ENCODE measurements around the gene NOC2L. TPM values are rescaled to one million over a fixed set of nuclear protein-coding genes. Genes with fewer than 3 reads are reported as not detected.

The NOC2L gene
- total and polyA plus RNA-seq, 2 donors from 2014 or later: 42.4 to 65.5 TPM

DNA sequence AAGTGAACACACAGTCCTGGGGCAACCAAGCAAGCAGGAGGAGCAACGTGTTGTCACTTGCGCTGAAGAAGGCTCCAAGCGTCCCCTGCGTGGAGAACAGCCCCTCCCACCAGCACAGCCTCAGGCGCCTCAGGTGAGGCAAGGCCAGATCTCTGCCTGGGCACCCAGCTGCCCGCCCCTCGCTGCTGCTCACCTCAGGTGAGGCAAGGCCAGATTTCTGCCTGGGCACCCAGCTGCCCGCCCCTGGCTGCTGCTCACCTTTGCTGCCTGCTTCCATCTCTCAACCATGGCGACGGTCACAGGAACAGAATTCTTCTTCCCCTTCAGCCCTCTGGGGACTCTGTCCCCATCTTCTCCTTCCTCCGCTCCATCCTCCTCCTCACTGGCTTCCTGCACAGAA, 2.4 kb downstream of the NOC2L start:
- DNase-seq: no peak
- H3K4me1 ChIP-seq (ENCODE audit: control insufficient read depth in 2 of 3, insufficient read depth in 2 of 3, low read depth in 1 of 3, low read length in 3 of 3): peaks cover 0 to 8% (median 3%) of the 10 kb centered on the region in 3 donors
- no peak overlapping the region for H3K9ac ChIP-seq (ENCODE audit: low read length in 3 of 3)
- no peak overlapping the region for H3K4me3 ChIP-seq (ENCODE audit: low read length in 3 of 3)
- no peaks in the 10 kb centered on the region for H3K9me3 ChIP-seq (ENCODE audit: control insufficient read depth in 2 of 3, insufficient read depth in 1 of 3, low read length in 3 of 3)
- no peak for FAIRE-seq
- intact Hi-C loops (cut with DNase I): no loop called here
- no peaks in the 10 kb centered on the region for H3K27me3 ChIP-seq (ENCODE audit: control insufficient read depth, insufficient read depth, low read length)
- peaks cover 0 to 23% (median 9%) of the 10 kb centered on the region in 3 donors for H3K36me3 ChIP-seq (ENCODE audit: control insufficient read depth in 2 of 3, insufficient read depth in 3 of 3, low read length in 3 of 3)
- TF ChIP-seq, protein P1, sequence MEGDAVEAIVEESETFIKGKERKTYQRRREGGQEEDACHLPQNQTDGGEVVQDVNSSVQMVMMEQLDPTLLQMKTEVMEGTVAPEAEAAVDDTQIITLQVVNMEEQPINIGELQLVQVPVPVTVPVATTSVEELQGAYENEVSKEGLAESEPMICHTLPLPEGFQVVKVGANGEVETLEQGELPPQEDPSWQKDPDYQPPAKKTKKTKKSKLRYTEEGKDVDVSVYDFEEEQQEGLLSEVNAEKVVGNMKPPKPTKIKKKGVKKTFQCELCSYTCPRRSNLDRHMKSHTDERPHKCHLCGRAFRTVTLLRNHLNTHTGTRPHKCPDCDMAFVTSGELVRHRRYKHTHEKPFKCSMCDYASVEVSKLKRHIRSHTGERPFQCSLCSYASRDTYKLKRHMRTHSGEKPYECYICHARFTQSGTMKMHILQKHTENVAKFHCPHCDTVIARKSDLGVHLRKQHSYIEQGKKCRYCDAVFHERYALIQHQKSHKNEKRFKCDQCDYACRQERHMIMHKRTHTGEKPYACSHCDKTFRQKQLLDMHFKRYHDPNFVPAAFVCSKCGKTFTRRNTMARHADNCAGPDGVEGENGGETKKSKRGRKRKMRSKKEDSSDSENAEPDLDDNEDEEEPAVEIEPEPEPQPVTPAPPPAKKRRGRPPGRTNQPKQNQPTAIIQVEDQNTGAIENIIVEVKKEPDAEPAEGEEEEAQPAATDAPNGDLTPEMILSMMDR (IDR thresholded peaks at IDR 0.05; ENCODE audit: borderline replicate concordance, extremely low read depth, insufficient read depth): no peak
- H3K27ac ChIP-seq (ENCODE audit: low read depth in 2 of 2, low read length in 2 of 2): no peak overlapping the region

DNA sequence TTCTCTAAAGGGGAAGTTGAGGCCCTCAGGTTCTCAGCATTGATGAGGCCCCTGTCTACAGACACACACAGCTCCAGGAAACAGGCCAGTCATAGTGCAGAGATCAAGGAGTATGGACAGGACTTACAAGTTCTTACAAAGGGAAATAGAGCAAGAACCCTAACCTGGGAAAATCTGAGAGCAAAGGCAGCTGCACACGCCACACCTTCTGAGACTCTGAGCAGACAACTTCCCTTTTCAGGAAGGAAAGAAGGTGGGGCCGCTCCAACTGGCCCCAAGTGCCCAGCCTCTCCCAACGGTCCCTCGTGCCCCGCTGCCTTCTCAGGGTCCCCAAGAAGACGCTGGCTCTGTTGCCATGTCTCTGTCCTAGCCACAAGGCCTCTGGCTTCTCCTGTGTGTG, 3.6 kb downstream of the NOC2L start:
- TF ChIP-seq, protein P1 (IDR thresholded peaks at IDR 0.05; ENCODE audit: borderline replicate concordance, extremely low read depth, insufficient read depth): no peak
- Histone ChIP-seq H3K4me3 (ENCODE audit: low read length in 3 of 3) (no peak overlapping the region), H3K36me3 (ENCODE audit: control insufficient read depth in 2 of 3, insufficient read depth in 3 of 3, low read length in 3 of 3) (peaks cover 1 to 29% (median 12%) of the 10 kb centered on the region in 3 donors), H3K4me1 (ENCODE audit: control insufficient read depth in 2 of 3, insufficient read depth in 2 of 3, low read depth in 1 of 3, low read length in 3 of 3) (peaks cover 0 to 8% (median 3%) of the 10 kb centered on the region in 3 donors), H3K27me3 (ENCODE audit: control insufficient read depth, insufficient read depth, low read length) (no peaks in the 10 kb centered on the region), H3K9me3 (ENCODE audit: control insufficient read depth in 2 of 3, insufficient read depth in 1 of 3, low read length in 3 of 3) (no peaks in the 10 kb centered on the region), H3K27ac (ENCODE audit: low read depth in 2 of 2, low read length in 2 of 2) (no peak overlapping the region), H3K9ac (ENCODE audit: low read length in 3 of 3) (no peak overlapping the region)
- DNase-seq (no peak), FAIRE-seq (no peak)
- intact Hi-C loops (cut with DNase I): no loop called here

DNA sequence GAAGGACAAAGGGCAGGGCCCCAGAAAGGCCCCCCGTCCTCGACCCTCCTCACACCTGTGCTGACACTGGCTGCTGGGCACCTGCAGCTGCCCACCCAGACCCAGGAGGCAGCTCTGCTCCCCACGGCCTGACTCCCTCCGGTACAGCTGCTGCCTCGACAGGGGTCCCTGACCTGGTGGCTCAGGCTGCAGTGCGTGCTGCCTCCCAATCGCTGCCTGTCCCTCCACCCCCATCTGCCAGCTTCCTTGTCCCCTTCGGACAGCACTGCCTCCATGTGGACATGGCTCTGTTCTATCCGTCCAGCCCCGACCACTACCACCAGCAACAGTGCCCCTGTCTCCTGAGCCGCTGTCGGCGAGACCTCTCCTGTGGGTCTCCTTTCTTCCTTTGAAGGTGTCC, 4.1 kb downstream of the NOC2L start:
- Histone ChIP-seq H3K36me3 (ENCODE audit: control insufficient read depth in 2 of 3, insufficient read depth in 3 of 3, low read length in 3 of 3) (peaks cover 7 to 34% (median 18%) of the 10 kb centered on the region in 3 donors), H3K4me1 (ENCODE audit: control insufficient read depth in 2 of 3, insufficient read depth in 2 of 3, low read depth in 1 of 3, low read length in 3 of 3) (peaks cover 0 to 8% (median 3%) of the 10 kb centered on the region in 3 donors), H3K9me3 (ENCODE audit: control insufficient read depth in 2 of 3, insufficient read depth in 1 of 3, low read length in 3 of 3) (peaks cover 0 to 4% (median 0%) of the 10 kb centered on the region in 3 donors), H3K9ac (ENCODE audit: low read length in 3 of 3) (no peak overlapping the region), H3K27me3 (ENCODE audit: control insufficient read depth, insufficient read depth, low read length) (no peaks in the 10 kb centered on the region), H3K27ac (ENCODE audit: low read depth in 2 of 2, low read length in 2 of 2) (no peak overlapping the region), H3K4me3 (ENCODE audit: low read length in 3 of 3) (no peak overlapping the region)
- FAIRE-seq: no peak
- DNase-seq: no peak
- TF ChIP-seq, protein P1 (IDR thresholded peaks at IDR 0.05; ENCODE audit: borderline replicate concordance, extremely low read depth, insufficient read depth): no peak
- intact Hi-C loops (cut with DNase I): no loop called here
